Mesothelial cell of epicardium (in vitro differentiated cells): Measurements from ENCODE around the gene PCSK1. TPM values are rescaled to one million over a fixed set of nuclear protein-coding genes. Genes with fewer than 3 reads are reported as not detected.

Source experiments
- DNase-seq, 2 experiments: peaks; one replicate each; pipeline ENCODE4 v3.0.0; 2021; ENCODE audit warnings: low spot score in 2 of 2; ENCODE audit not compliant: unreplicated experiment in 2 of 2
- H3K27ac Mint-ChIP-seq: 2 replicates; pipeline ENCODE4 v1.8.0; 2021; ENCODE audit warnings: mixed read lengths
- H3K27me3 Mint-ChIP-seq: 2 replicates; pipeline ENCODE4 v1.8.0; 2021; ENCODE audit warnings: low read depth, mixed read lengths
- H3K36me3 Mint-ChIP-seq: 2 replicates; pipeline ENCODE4 v1.8.0; 2021; ENCODE audit warnings: mixed read lengths
- H3K4me1 Mint-ChIP-seq: 2 replicates; pipeline ENCODE4 v1.8.0; 2021; ENCODE audit warnings: mixed read lengths
- H3K4me3 Mint-ChIP-seq: 2 replicates; pipeline ENCODE4 v1.8.0; 2021; ENCODE audit warnings: mild to moderate bottlenecking, moderate library complexity, mixed read lengths
- H3K9me3 Mint-ChIP-seq: 2 replicates; pipeline ENCODE4 v1.8.0; 2021; ENCODE audit warnings: mixed read lengths
- total RNA-seq: library from RNA; stranded (reverse); gene quantifications from 3 replicates; pipeline ENCODE4 v1.2.1, GENCODE V29; 2021
- TF ChIP-seq, protein P1 (sequence below): fragments of 200-600 bp; sonication (generic); IDR thresholded peaks from one replicate; pipeline ENCODE4 v1.5.0; 2021; ENCODE audit warnings: antibody characterized with exemption; ENCODE audit not compliant: unreplicated experiment

PCSK1 gene
- total RNA-seq, 1 donor from 2014 or later, result not detected

DNA sequence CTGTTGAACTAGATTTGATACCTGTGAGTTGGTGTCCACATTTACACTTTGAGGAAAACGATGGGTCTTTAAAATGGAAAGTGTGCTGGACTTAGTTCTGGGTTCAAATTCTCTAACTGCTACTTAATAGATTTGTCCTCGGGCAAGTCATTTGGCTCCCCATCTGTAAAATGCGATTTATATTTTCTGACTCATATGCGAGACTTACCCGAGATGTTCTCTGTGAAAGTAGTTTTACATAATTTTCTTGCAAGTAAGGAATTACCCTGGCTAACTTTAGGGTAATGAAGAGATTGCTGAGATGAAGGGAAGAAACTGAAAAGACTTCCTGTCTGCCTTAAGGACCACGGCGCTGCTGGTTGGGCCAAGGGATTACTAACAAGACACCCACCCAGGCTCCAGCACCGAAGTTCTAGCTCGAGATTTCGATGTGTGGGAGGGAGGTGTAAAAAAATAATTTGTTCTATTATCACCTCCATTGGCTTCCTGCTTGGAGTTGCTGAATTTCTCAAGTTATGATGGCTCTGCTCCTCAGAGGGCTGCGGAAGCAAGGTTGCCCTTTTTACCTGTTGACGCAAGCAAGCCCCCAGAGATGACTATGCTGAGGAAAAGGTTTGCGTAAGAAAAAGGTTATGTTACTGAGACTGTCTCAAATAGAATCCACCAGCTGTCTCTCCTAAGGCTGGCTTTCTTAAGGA is 24.1 kb downstream of the PCSK1 start:
- peaks cover 5% of the 10 kb centered on the region for H3K27me3 Mint-ChIP-seq
- no peaks in the 10 kb centered on the region for H3K4me1 Mint-ChIP-seq
- no peaks in the 10 kb centered on the region for H3K36me3 Mint-ChIP-seq
- no peak for DNase-seq
- H3K27ac Mint-ChIP-seq, result no peak overlapping the region
- TF ChIP-seq, protein P1, sequence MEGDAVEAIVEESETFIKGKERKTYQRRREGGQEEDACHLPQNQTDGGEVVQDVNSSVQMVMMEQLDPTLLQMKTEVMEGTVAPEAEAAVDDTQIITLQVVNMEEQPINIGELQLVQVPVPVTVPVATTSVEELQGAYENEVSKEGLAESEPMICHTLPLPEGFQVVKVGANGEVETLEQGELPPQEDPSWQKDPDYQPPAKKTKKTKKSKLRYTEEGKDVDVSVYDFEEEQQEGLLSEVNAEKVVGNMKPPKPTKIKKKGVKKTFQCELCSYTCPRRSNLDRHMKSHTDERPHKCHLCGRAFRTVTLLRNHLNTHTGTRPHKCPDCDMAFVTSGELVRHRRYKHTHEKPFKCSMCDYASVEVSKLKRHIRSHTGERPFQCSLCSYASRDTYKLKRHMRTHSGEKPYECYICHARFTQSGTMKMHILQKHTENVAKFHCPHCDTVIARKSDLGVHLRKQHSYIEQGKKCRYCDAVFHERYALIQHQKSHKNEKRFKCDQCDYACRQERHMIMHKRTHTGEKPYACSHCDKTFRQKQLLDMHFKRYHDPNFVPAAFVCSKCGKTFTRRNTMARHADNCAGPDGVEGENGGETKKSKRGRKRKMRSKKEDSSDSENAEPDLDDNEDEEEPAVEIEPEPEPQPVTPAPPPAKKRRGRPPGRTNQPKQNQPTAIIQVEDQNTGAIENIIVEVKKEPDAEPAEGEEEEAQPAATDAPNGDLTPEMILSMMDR, result no peak
- H3K9me3 Mint-ChIP-seq, result no peaks in the 10 kb centered on the region
- no peak overlapping the region for H3K4me3 Mint-ChIP-seq

DNA sequence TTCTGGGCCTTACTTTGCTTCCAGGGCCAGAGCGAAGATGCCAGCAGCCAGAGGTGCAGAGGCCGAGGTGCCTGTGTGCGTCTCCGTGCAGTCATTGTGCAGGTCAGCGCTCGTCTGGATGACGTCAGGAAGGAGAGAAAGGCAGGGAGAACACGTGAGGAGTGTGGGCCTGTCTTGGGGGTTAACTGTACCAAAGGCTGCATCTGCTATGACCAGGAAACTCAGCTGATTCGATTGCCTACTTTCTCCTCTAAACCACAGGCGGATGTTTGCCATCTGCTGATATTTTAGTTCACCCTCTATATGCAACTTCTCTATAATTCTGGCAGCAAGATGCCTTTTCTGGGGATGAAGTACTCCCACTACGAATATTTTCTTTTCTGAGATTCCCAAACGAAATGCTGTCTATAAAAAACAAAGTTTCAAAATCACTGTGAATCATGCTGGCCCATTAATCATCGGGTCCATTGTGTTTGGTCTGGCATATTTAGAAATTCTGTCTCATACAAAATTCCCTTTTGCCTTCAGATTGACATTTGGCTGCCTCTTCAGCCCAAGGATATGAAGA is 24.8 kb downstream of the PCSK1 start:
- no peak for DNase-seq
- Mint-ChIP-seq H3K4me1 (no peaks in the 10 kb centered on the region), H3K27me3 (peaks cover 5% of the 10 kb centered on the region), H3K4me3 (no peak overlapping the region), H3K27ac (no peak overlapping the region), H3K36me3 (no peaks in the 10 kb centered on the region), H3K9me3 (no peaks in the 10 kb centered on the region)
- TF ChIP-seq, protein P1, result no peak

DNA sequence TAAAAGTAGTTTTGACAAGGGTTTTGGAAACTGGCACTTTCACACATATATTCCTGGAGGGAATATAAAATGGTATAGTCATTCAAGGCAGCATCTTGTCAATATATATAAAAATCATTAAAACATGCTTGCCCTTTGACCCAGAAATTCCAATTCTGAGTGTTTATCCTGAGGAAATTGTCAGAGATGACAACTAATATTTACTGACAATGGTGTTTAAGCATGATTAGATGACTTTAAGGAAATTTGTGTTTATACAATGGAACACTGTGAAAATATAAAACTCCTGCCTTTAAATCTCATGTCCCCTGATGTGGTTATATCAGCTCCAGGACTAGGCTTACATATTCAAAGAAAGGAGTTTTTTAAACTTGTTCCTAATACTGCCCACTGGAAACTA is 25.6 kb downstream of the PCSK1 start:
- peaks cover 4% of the 10 kb centered on the region for H3K27me3 Mint-ChIP-seq
- TF ChIP-seq, protein P1, result no peak
- H3K4me1 Mint-ChIP-seq, result no peaks in the 10 kb centered on the region
- DNase-seq, result no peak
- H3K27ac Mint-ChIP-seq, result no peak overlapping the region
- no peaks in the 10 kb centered on the region for H3K9me3 Mint-ChIP-seq
- H3K36me3 Mint-ChIP-seq, result no peaks in the 10 kb centered on the region
- no peak overlapping the region for H3K4me3 Mint-ChIP-seq

DNA sequence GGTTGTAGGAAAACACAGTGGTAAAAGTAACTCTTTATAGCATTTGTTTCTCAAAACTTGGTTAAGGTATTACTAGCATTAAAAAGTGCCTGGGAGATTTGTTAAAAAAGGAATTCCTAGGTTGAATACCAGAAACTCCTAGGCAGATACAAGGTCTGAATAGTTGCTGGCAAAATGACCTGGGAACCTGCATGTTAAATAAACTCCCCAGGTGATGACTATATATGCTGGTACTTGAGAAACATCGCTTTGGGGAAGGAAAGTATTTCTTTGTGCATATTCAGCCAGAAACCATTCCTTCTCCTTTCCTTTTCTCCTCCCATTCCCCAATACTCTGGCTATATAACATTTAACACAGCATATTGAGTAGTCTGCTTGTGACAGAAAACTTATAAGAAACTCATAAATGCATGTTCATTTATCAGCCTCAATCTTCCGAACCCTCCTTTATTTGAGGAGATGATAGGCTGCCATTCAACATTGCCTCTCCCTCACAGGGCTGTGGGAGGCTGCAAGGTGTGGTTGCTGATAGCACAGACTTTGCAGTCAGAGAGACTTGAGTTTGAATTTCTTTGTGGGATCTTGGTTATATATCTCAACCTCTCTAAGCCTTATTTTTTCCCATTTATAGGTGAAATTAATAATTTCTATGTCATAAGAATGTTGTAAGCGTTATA is 28.7 kb downstream of the PCSK1 start:
- Mint-ChIP-seq H3K4me1 (no peaks in the 10 kb centered on the region), H3K9me3 (no peaks in the 10 kb centered on the region), H3K27me3 (peaks cover 4% of the 10 kb centered on the region), H3K36me3 (no peaks in the 10 kb centered on the region), H3K27ac (no peak overlapping the region), H3K4me3 (no peak overlapping the region)
- DNase-seq, result no peak
- TF ChIP-seq, protein P1, result no peak

DNA sequence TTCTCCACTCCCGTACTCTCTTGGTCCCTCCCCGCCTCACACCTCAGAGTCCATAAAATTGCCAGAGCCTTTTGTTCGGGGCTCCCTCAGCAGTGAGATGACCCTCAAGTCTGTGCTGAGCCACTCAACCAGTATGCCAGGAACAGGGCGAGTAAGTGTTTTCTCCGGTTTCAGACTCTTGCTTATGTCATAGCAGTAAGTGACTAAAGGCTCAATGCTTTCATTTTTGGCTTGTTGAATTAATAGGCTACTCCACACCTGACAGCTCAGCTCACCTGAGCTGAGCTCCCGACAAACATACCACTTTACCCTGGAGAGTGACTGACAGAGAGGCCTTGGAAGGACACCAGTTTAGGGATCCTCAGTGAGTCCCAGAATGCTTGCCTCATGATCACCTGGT is 30.5 kb downstream of the PCSK1 start:
- Mint-ChIP-seq H3K4me3 (no peak overlapping the region), H3K9me3 (no peaks in the 10 kb centered on the region), H3K36me3 (no peaks in the 10 kb centered on the region), H3K27ac (no peak overlapping the region), H3K4me1 (no peaks in the 10 kb centered on the region), H3K27me3 (peaks cover 4% of the 10 kb centered on the region)
- DNase-seq, result no peak
- TF ChIP-seq, protein P1, result no peak
